GM21576 (cell line): ENCODE results near the gene TACC2.
"Not testable (repeated sequence)": the region's sequence is repeated elsewhere in the genome, so short reads cannot be mapped to it uniquely, and the experiment has no call there.

Experiments
- ATAC-seq: cut with Tn5 transposase; IDR thresholded peaks from one replicate; pipeline ENCODE4 v1.9.1; 2021; ENCODE audit warnings: mild to moderate bottlenecking, moderate library complexity; ENCODE audit not compliant: unreplicated experiment

The TACC2 gene

DNA sequence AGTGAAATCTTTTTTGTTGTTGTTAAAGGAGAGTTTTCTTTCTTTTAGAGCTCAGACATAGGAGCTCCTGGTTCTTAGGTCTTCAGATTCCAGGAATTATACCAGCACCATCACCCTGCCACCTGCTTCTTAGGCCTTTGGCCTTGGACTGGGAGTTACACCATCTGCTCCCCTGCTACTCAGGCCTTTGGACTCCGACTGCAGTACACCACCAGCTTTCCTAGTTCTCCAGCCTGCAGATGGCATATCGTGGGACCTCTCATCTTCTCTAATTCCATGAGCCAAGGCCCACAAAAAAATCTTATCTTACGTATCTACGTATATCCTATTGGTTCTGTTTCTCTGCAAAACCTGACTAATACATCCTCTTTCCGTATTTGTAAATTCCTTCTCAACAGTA is 5.1 kb upstream of the TACC2 start:
- ATAC-seq, result no peak

DNA sequence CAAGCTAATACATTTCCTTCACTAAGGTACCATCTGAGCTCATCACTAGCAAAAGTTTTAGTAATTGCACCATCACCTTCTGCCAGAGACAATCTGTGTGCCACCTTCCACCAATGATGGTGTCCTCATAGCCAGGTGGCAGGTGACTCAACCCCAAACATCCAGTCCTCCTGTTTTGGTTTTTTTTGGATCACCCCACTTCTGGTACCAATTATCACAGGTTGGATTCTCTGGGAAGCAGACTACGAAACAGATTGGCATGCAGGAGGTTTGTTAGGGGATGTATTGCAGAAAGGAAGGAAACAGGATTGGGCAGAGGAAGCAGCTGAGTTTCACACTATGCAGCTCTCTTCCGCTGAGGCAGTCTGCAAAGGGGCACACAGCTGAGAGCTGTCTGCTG is 4.5 kb upstream of the TACC2 start:
- ATAC-seq, result no peak

DNA sequence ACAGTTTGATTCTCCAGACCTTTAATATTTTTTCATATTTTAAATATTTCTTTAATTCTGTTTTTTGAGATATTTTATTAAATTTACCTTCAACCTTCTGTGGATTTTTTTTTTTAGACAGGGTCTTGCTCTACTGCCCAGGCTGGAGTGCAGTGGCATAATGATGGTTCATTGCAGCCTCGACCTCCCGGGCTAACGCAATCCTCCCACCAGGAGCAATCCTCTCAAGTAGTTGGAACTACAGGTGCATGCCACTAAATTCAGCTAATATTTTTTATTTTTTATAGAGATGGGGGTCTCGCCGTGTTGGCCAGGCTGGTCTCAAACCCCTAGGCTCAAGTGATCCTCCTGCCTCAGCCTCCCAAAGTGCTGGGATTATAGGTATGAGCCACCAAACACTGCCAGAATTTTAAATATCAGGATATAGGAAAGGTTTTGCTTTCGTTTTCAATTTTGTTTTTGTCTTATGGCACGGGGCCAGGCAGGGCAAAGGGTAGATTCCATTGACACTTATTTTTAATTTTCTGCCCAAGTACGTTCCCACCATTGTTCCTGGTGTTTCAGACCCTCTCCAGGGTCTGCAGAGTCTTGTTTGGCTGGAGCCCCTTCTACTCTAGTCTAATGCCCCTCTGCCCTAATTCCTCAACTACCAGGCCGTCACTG is 1.2 kb downstream of the TACC2 start:
- ATAC-seq, result no peak

DNA sequence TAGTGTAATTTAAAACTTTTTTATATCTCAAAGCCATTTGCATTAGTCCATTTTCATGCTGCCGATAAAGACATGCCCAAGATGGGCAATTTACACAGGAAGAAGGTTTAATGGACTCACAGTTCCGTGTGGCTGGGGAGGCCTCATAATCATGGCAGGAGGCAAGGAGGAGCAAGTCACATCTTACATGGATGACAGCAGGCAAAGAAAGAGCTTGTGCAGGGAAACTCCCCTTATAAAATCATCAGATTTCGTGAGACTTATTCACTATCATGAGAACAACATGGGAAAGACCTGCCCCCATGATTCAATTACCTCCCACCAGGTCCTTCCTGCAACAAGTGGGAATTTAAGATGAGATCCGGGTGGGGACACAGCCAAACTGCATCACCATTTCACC is 2.8 kb downstream of the TACC2 start:
- not testable (repeated sequence) for ATAC-seq

DNA sequence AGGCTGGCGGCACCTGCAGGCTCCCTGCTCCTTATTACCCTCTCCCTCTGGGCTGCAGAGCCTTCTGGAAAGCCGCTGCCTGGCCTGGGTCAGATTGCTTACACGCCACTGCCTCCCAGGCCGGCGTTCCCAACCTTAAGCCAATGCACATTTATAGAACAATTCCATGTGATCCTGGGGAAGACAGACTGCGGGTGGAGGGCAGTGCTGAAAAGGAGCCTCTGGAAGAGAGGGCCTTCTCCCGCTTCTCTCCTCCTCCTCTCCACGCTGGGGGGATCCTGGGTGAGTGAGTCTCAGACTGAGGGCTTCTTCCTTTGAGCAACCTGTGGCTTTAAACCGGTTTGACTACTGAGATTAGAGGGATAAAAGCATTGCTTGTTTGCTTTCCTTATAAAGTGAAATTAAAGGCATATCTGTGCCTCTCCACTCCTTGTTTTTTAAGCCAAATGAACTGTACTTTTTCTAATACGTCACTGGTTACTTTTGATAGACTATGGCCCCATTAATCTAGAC is 5.5 kb downstream of the TACC2 start:
- ATAC-seq, result no peak

DNA sequence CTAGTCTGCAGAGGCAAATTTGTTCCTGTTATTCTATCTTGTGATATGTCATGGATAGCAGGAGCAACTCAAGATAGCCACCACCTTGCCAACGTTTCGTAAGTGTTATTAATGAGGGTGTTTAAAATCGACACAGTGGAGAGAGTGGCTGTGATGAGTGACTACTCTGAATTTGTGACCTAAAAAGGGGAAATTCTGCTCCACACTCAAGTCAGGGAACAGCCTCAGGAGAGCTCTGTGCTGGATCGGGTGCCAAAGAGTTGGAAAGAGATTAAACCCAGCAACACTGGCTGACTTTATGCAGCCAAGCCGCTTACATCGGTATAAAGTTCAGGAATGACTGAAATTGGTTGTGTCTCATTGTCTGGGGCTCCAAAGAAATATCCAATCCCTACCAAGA is 9.5 kb downstream of the TACC2 start:
- ATAC-seq, result no peak

DNA sequence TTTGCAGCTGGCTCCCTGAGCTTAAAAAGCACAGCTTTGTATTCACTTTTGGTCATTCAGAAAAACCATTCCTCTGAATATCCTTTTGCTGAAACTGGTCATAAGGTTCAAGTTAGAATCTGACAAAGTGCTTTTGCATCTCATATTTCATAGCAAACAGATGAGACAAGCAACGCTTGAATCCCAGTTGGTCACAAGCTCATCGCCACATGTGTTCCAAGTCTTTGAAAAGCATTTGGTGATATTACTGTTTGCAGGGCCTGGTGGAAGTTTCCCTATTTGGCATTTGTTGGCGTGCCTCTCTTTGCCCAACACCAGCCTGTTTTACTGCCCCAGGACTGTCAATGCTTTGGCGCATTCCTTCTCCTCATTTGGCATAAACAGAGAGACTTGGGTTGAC is 10.3 kb downstream of the TACC2 start:
- ATAC-seq, result no peak

DNA sequence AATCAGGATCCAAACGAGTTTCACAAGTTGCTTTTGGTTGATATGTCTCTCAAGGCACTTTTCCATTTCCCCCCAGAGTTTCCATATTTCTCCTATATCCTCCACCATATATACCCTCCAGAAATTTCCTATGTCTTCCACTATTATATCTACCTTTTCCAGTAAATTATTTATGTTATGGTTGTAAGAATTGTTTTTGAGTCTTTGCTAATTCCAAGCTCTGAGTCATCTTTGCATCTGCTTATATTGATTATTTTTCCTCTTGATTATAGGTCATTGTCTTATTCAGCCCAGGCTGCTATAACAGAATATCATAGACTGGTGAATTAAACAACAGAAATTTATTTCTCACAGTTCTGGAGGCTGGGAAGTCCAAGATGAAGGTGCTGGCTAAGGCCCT is 12.7 kb downstream of the TACC2 start:
- ATAC-seq, result no peak

DNA sequence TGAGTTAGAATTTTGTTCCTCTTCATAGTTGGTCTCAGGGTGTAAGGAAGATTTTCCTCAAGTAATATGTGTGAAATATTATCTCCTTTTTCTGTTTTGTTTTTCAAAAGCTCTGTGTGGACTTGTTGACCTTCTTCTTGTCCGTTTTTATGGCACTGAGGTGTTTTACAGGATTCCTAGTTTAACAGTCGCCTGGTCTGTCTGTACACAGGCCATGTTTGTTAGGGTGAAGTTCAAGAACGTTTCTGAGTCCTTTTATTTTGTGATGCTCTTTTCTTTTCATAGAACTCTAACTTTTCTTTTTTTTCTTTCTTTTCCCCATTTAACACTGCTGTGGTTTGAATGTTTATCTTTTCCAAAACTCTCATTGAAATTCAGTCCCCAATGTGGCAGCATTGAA is 18.5 kb downstream of the TACC2 start:
- ATAC-seq, result no peak

DNA sequence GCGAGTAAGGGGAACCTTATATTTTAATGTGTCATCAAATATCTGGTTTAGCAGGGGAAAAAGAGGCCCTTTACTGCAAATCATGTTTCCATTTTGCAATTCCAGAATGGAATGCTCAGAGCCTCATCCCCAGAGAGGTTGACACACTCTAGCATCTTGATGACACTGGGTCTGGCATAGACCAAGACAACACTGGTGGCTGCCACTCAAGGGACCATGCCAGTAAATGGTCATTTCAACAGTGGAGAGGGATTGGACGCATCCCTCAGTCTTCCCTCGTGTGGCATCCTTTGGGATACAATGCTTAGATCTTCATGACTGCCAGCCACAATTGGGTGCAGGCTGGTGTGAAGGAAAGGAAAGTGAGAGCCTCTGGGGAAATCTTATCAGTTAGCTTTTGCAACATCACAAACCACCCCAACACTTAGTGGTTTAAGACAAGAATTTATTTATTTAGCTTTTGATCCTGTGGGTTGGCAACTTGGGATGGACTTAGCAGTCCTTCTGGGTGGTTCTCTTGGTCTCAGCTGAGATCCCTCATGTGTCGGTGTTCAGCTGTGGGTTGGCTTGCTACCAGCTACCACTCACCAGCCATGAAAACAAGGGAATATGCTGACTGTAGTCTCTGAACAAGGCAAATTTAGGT is 21.6 kb downstream of the TACC2 start:
- no peak for ATAC-seq

DNA sequence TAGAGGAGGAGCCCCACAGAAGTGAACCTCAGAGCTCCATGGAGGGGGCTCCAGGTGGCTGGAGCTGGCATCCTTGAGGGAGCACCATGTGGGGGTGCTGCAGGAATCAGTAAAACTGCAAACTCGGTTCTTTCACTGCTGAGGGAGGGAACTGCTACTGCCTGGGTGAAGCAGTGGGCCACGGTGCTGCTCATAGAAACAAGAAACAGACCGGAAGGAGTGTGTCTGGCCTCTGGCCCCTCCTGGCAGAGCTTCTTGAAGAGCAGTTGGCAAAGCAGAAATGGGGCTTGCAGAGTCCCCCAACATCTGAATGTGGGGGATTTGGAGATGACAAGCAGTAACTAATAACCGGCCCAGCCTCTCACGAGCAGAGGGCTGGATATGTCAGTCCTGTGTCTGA is 23.8 kb downstream of the TACC2 start:
- no peak for ATAC-seq

DNA sequence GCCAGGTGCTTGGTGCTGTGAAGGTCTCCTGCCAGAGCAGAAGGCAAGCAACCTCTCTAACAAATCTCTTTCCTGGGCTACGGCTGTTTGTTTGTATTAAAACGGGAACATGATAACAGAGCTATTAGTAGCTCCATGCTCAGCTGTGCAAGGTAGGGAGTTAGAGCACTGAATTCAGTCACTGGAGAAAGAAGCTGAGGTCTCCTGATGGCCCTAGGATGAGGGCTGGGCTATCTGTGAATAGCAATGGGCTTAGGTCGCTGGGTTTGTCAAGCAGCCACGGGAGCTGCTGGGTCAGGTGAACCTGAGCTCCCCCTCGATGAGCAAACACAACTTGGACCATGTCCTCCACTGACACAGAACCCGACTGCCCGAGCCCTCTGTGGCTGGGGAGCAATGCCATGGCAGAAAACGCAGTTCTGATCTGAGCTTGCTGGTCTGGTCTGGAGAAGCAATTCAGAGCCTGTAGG is 24.4 kb downstream of the TACC2 start:
- no peak for ATAC-seq

DNA sequence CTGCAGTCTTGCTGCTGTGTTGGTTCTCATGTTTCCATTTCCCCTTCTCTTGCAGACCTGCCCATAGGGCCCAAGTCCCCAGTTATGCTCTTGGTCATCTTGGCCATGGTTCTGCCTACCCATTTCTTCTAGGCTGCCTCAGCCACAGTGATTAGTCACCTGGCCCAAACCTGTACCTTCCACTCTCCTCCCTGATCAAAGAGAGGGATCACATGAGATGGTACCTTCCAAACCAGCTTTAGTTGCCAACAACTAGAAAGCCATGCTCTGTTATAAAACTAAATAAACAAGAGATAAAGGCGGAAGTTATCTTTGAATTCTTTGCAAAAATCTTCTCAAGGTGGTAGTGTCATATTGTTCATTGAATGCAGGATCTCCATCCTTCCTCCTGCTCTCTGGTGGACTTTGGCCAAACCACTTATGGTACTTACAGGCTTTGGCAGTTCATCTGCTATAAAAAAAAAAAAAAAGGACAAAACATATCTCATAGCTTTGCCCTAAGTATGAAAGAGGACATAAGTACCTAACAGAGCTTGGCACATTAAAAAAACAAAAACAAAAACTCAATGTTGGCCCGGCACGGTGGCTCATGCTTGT is 25.8 kb downstream of the TACC2 start:
- ATAC-seq, result no peak

DNA sequence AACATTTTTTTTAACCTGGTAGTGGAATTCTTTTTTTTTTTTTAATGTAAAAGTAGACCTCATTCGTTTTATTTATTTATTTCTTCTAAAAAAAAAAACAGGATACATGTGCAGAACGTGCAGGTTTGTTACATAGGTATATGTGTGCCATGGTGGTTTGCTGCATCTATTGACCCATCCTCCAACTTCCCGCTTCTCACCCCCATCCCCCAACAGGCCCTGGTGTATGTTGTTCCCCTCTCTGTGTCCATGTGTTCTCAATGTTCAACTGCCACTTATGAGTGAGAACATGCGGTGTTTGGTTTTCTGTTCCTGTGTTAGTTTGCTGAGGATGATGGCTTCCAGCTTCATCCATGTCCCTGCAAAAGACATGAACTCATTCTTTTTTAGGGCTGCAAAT is 29.0 kb downstream of the TACC2 start:
- ATAC-seq, result not testable (repeated sequence)

DNA sequence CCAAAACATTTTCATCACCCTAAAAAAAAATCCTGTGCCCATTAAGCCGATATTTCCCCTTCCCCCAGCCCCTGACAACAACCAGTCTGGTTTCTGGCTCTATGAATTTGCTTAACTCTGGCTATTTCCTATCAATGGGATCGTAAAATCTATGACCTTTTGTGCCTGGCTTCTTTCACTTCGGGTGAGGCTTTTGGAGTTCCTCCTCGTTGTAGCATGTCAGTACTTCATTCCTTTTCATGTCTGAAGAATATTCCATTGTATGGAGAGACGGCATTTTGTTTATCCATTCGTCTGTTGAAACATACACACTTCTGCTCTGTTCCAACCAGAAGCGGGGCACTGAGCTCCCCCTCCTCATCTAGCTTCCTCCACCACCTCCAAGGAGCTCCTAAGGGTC is 29.5 kb downstream of the TACC2 start:
- no peak for ATAC-seq

DNA sequence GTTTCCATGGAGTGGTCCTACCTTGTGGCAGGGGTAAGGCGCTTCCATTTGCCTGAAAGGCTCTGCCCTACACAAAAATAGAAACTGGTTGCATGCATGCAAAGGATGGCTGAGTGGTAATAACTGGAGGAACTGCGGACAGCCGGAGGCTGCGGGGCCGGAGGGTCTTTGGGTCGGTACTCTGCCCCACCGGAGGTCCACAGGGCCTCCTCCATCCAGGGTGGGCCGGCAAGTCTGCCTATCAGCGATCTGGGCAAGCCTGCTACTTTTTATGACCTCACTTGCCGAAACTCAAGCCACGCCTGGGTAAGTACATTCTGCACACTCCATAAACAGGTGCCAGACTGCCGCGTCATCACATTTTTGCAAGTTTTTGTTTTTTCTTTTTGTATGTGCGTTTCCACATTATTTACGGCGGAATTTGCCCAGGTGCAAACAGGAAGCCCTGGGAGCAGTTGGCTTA is 30.0 kb downstream of the TACC2 start:
- ATAC-seq, result no peak

DNA sequence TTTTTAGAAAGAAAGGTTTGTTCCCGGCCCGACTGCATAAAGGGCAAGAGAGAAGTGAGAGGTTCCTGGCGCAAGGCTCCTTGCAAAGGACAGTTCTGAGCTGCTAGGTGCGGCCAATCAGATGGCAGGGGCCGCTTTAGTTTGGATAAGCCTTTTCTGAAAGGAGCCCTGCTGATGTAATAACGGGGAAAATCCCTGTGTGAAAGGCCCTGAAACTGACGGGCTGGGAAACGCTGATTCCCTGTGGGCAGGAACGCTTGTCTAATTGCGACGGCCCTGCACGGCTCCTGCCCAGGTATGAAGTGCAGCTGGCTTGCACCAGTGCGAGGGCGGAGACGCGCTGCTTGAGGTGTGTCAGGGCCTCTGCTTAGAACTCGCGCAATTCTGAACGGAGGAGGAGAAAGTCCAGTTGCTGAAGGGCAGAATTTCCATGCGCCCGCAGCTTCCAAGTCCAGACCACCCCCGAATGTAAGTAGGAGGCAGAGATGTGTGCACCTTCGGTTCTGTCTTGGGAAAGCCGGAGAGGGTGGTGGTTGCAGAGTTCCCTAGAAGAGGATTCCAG is 30.5 kb downstream of the TACC2 start:
- ATAC-seq, result no peak

DNA sequence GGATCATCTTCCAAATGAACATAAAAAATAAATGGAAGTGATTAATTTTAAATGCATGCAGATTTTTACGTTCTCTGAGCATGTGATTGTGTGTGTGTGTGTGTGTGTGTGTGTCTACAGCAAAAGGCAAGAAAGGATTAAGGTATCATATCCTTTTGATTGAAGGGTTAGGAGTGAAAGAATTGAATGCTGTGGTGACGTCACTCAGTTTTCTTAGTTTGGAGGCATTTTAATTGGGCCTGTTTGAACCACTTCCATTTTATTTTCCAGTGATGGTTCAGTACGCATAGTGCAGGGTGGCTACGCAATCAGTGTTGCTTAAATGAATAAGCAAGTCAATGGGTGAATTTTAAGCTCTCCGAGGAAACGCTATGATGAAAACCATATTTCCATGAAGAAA is 31.3 kb downstream of the TACC2 start:
- ATAC-seq, result no peak

DNA sequence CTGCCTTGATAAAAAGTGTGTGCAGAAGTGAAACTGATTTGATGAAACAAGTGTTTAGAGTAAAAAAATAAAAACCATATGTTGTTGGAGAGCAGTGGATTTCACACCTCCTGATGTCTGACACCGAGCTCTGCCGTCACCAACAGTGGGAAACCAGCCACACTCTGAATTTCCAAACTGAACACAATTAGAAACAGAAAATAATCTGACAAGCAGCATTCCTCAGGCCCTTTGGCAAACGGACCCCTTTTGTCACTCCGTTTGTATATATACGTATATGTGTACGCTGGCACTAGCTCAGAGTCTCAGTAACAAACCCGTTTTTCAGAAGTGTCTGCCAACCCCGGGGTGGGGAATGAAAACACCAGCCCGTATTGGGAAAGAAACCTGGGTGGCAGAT is 32.4 kb downstream of the TACC2 start:
- ATAC-seq, result no peak

DNA sequence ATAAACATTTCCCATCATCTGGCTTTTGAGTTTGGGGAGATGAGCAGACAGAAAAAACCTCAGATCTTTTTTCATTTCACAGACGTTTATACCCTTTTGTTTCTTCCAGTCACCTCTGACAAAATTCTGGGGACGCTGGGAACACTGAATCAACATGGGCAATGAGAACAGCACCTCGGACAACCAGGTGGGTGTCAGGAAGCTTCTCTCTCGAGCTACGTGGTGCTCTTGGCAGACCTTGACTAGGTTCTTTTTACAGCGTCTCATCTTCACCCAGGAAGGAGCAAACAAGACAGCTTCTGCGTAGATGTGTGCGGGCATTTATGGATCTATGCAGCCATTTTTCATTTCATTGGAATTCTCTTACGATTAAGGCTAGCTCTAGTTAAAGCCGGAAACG is 32.9 kb downstream of the TACC2 start:
- no peak for ATAC-seq

DNA sequence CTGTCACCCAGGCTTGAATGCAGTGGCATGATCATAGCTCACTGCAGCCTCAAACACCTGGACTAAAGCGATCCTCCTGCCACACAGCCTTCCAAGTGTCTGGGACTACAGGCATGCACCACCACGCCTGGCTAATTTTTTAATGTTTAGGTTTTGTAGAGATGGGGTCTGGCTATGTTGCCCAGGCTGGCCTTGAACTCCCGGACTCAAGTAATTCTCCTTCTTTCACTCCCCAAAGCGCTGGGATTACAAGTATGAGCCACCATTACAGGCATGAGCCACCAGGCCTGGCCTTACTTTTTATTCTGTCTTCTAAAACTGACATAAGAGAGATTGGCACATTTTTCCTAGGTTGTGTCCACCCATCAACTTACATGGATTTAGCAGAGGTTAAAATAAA is 33.3 kb downstream of the TACC2 start:
- no peak for ATAC-seq

DNA sequence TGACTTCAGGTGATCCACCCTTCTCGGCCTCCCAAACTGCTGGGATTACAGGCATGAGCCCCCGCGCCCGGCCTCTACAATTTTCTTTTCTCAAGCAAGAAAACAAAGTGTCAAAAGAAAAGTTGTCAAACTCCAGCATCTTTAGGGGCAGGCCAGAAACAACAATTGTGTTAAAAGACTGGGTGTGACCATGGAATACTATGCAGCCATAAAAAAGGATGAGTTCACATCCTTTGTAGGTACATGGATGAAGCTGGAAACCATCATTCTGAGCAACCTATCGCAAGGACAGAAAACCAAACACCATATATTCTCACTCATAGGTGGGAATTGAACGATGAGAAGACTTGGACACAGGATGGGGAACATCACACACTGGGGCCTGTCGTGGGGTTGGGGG is 34.3 kb downstream of the TACC2 start:
- not testable (repeated sequence) for ATAC-seq
